Liver (tissue), 9 donors: Measurements from ENCODE around the gene UFM1. TPM values are rescaled to one million over a fixed set of nuclear protein-coding genes. Genes with fewer than 3 reads are reported as not detected.

Source experiments
- DNase-seq: peaks from one replicate; pipeline ENCODE4 v3.0.0-alpha.2; 2017; ENCODE audit warnings: low spot score
- H3K27ac ChIP-seq, 2 donors: one replicate each; pipeline ENCODE4 v1.7.0; 2013; ENCODE audit warnings: inconsistent platforms in 2 of 2, low read length in 2 of 2, control low read depth in 1 of 2, low read depth in 1 of 2, mild to moderate bottlenecking in 1 of 2
- H3K27me3 ChIP-seq, 4 donors: one replicate each; pipeline versions ENCODE4 v1.6.1 to v1.7.0; 2013; ENCODE audit warnings: low read length in 3 of 4, inconsistent platforms in 1 of 4, mild to moderate bottlenecking in 1 of 4, moderate library complexity in 1 of 4; ENCODE audit not compliant: control insufficient read depth in 4 of 4, insufficient read depth in 4 of 4
- H3K36me3 ChIP-seq, 4 donors: one replicate each; pipeline versions ENCODE4 v1.6.1 to v1.7.0; 2013; ENCODE audit warnings: low read length in 3 of 4, mild to moderate bottlenecking in 3 of 4, low read depth in 1 of 4, moderate library complexity in 1 of 4; ENCODE audit not compliant: control insufficient read depth in 4 of 4, insufficient read depth in 3 of 4
- H3K4me1 ChIP-seq, 4 donors: one replicate each; pipeline versions ENCODE4 v1.6.1 to v1.7.0; 2013; ENCODE audit warnings: low read length in 3 of 4, mild to moderate bottlenecking in 3 of 4, moderate library complexity in 1 of 4; ENCODE audit not compliant: control insufficient read depth in 4 of 4, insufficient read depth in 4 of 4
- H3K4me3 ChIP-seq, 3 donors: one replicate each; pipeline versions ENCODE4 v1.6.1 to v1.7.0; 2013; ENCODE audit warnings: low read length in 3 of 3, control low read depth in 1 of 3, low read depth in 1 of 3, mild to moderate bottlenecking in 1 of 3
- H3K9ac ChIP-seq, 2 donors: one replicate each; pipeline ENCODE4 v1.7.0; 2013; ENCODE audit warnings: low read length in 2 of 2, mild to moderate bottlenecking in 2 of 2, moderate library complexity in 2 of 2, control low read depth in 1 of 2, low read depth in 1 of 2
- H3K9me3 ChIP-seq, 4 donors: one replicate each; pipeline versions ENCODE4 v1.6.1 to v1.7.0; 2013; ENCODE audit warnings: low read length in 3 of 4; ENCODE audit not compliant: control insufficient read depth in 4 of 4
- FOXA1 ChIP-seq: IDR thresholded peaks from 2 replicates; pipeline ENCODE4 v1.6.1; 2016; ENCODE audit warnings: antibody characterized with exemption
- FOXA2 ChIP-seq: IDR thresholded peaks from 2 replicates; pipeline ENCODE4 v1.6.1; 2016; ENCODE audit warnings: antibody characterized with exemption
- GABPA ChIP-seq, 2 donors: IDR thresholded peaks in 1 of 2; conservative IDR thresholded peaks in 1 of 2; 2 replicates each; pipeline ENCODE4 v1.6.1; 2016; ENCODE audit warnings: antibody characterized with exemption in 2 of 2, mild to moderate bottlenecking in 1 of 2, moderate library complexity in 1 of 2
- JUND ChIP-seq, 2 donors: IDR thresholded peaks; 2 replicates each; pipeline ENCODE4 v1.6.1; 2016; ENCODE audit warnings: antibody characterized with exemption in 2 of 2
- NR2F2 ChIP-seq: IDR thresholded peaks from 2 replicates; pipeline ENCODE4 v1.6.1; 2016; ENCODE audit warnings: antibody characterized with exemption
- RAD21 ChIP-seq, 2 donors: IDR thresholded peaks; 2 replicates each; pipeline ENCODE4 v1.6.1; 2016; ENCODE audit warnings: antibody characterized with exemption in 2 of 2, mild to moderate bottlenecking in 2 of 2
- RXRA ChIP-seq, 2 donors: IDR thresholded peaks; 2 replicates each; pipeline ENCODE4 v1.6.1; 2017 to 2018; ENCODE audit warnings: antibody characterized with exemption in 2 of 2, mild to moderate bottlenecking in 1 of 2
- SP1 ChIP-seq: IDR thresholded peaks from 2 replicates; pipeline ENCODE4 v1.6.1; 2018; ENCODE audit warnings: antibody characterized with exemption, mild to moderate bottlenecking
- TAF1 ChIP-seq: conservative IDR thresholded peaks from 2 replicates; pipeline ENCODE4 v1.6.1; 2016; ENCODE audit warnings: antibody characterized with exemption, mild to moderate bottlenecking
- YY1 ChIP-seq: IDR thresholded peaks from 2 replicates; pipeline ENCODE4 v1.6.1; 2016; ENCODE audit warnings: antibody characterized with exemption, mild to moderate bottlenecking
- WGBS: extraction: QIAGEN DNeasy Blood & Tissue Kit; methylation state at CpG from one replicate; pipeline ENCODE4 v1.1.7; 2013; 5-methylcytosine and 5-hydroxymethylcytosine counted together
- polyA plus RNA-seq, 2 donors: library from polyadenylated mRNA; stranded (reverse) in 1 of 2; unstranded in 1 of 2; fragments of 200-250 nt in 1 of 2; fragments of >200 nt in 1 of 2; fragmentation: Nextera tagmentation in 1 of 2; extraction: Ambion mirVana in 1 of 2; gene quantifications; one replicate each; pipeline versions ENCODE4 v1.2.1 to v1.2.3, GENCODE V29; 2013 to 2015
- total RNA-seq, 2 donors: library from RNA; depleted of rRNA; stranded (reverse); fragments of >200 nt; gene quantifications; one replicate each; pipeline ENCODE4 v1.2.3, GENCODE V29; 2014
- TF ChIP-seq, protein P1 (sequence below): IDR thresholded peaks from 2 replicates; pipeline ENCODE4 v1.6.1; 2016; ENCODE audit warnings: antibody characterized with exemption, mild to moderate bottlenecking
- TF ChIP-seq, protein P2 (sequence below): IDR thresholded peaks from 2 replicates; pipeline ENCODE4 v1.6.1; 2016; ENCODE audit warnings: antibody characterized with exemption
- TF ChIP-seq, protein P3 (sequence below): fragments of 150-350 bp; IDR thresholded peaks from 2 replicates; pipeline ENCODE4 v1.5.1; 2017; ENCODE audit warnings: improper control_type of control experiment, low read depth, low read length; ENCODE audit not compliant: missing input control
- TF ChIP-seq, protein P4 (sequence below): IDR thresholded peaks from 2 replicates; pipeline ENCODE4 v1.6.1; 2016; ENCODE audit warnings: antibody characterized with exemption
- donor health status: healthy.
- donor health status: healthy.
- donor health status: healthy.
- donor health status: healthy.
- donor health status: healthy.

The UFM1 gene
- total and polyA plus RNA-seq, 4 donors: 24.3 to 45.7 (median 32.4) TPM

DNA sequence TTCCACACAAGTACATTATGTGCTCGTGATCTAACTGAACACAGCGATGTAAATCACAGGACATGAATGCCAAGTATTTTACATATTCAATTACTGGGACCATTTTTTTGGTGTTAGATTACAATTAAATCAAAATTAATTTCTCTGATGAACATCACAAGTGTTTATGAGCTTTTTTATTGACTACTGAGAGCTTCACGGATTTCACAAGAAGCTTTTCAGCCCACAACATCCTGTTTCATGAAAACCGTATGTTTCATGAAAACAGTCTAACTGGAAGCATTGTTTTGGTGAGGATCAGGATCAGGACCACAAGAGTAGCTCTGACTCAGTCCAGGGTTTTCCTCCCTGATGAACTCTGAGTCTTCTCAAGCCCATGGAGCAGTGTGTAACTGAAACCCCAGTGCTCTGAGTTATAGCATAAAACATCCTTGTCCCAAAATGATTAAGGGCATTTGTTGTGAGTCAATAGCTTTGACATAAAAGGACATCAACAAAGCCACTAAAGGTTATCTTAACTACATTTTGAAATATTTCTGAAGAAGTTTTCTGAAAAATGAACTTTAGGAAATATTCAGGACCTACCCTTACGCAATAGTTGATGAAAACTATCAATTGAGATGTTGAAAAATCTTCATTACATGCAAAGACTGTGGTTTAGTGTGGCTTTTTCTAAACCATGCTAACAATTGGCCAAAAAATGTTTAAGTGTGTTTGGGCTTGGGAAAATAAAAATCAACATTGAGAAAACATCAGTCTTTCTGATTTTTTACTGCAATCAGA is 49.3 kb downstream of the UFM1 start:
- no peaks in the 10 kb centered on the region for H3K4me1 ChIP-seq
- no peak overlapping the region for H3K27ac ChIP-seq
- peaks cover 0 to 8% (median 3%) of the 10 kb centered on the region in 4 donors for H3K9me3 ChIP-seq
- 58% methylated on average over 5 of the region's 5 CpGs for WGBS
- TF ChIP-seq SP1 (no peak), RAD21 (IDR thresholded peaks at IDR 0.05) (no peak), FOXA2 (no peak), TAF1 (no peak), JUND (IDR thresholded peaks at IDR 0.05) (no peak), FOXA1 (no peak), GABPA (IDR thresholded peaks at IDR 0.05 in 1 of 2, conservative IDR thresholded peaks at IDR 0.05 in 1 of 2) (no peak), YY1 (no peak), RXRA (IDR thresholded peaks at IDR 0.05) (no peak), NR2F2 (no peak)
- TF ChIP-seq, protein P1, sequence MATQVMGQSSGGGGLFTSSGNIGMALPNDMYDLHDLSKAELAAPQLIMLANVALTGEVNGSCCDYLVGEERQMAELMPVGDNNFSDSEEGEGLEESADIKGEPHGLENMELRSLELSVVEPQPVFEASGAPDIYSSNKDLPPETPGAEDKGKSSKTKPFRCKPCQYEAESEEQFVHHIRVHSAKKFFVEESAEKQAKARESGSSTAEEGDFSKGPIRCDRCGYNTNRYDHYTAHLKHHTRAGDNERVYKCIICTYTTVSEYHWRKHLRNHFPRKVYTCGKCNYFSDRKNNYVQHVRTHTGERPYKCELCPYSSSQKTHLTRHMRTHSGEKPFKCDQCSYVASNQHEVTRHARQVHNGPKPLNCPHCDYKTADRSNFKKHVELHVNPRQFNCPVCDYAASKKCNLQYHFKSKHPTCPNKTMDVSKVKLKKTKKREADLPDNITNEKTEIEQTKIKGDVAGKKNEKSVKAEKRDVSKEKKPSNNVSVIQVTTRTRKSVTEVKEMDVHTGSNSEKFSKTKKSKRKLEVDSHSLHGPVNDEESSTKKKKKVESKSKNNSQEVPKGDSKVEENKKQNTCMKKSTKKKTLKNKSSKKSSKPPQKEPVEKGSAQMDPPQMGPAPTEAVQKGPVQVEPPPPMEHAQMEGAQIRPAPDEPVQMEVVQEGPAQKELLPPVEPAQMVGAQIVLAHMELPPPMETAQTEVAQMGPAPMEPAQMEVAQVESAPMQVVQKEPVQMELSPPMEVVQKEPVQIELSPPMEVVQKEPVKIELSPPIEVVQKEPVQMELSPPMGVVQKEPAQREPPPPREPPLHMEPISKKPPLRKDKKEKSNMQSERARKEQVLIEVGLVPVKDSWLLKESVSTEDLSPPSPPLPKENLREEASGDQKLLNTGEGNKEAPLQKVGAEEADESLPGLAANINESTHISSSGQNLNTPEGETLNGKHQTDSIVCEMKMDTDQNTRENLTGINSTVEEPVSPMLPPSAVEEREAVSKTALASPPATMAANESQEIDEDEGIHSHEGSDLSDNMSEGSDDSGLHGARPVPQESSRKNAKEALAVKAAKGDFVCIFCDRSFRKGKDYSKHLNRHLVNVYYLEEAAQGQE: no peak
- TF ChIP-seq, protein P2, sequence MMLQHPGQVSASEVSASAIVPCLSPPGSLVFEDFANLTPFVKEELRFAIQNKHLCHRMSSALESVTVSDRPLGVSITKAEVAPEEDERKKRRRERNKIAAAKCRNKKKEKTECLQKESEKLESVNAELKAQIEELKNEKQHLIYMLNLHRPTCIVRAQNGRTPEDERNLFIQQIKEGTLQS: no peak
- TF ChIP-seq, protein P3, sequence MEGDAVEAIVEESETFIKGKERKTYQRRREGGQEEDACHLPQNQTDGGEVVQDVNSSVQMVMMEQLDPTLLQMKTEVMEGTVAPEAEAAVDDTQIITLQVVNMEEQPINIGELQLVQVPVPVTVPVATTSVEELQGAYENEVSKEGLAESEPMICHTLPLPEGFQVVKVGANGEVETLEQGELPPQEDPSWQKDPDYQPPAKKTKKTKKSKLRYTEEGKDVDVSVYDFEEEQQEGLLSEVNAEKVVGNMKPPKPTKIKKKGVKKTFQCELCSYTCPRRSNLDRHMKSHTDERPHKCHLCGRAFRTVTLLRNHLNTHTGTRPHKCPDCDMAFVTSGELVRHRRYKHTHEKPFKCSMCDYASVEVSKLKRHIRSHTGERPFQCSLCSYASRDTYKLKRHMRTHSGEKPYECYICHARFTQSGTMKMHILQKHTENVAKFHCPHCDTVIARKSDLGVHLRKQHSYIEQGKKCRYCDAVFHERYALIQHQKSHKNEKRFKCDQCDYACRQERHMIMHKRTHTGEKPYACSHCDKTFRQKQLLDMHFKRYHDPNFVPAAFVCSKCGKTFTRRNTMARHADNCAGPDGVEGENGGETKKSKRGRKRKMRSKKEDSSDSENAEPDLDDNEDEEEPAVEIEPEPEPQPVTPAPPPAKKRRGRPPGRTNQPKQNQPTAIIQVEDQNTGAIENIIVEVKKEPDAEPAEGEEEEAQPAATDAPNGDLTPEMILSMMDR: no peak
- TF ChIP-seq, protein P4, sequence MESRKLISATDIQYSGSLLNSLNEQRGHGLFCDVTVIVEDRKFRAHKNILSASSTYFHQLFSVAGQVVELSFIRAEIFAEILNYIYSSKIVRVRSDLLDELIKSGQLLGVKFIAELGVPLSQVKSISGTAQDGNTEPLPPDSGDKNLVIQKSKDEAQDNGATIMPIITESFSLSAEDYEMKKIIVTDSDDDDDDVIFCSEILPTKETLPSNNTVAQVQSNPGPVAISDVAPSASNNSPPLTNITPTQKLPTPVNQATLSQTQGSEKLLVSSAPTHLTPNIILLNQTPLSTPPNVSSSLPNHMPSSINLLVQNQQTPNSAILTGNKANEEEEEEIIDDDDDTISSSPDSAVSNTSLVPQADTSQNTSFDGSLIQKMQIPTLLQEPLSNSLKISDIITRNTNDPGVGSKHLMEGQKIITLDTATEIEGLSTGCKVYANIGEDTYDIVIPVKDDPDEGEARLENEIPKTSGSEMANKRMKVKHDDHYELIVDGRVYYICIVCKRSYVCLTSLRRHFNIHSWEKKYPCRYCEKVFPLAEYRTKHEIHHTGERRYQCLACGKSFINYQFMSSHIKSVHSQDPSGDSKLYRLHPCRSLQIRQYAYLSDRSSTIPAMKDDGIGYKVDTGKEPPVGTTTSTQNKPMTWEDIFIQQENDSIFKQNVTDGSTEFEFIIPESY: no peak
- no peak overlapping the region for H3K4me3 ChIP-seq
- no peak overlapping the region for H3K9ac ChIP-seq
- no peaks in the 10 kb centered on the region for H3K36me3 ChIP-seq
- no peak for DNase-seq
- H3K27me3 ChIP-seq: no peaks in the 10 kb centered on the region

DNA sequence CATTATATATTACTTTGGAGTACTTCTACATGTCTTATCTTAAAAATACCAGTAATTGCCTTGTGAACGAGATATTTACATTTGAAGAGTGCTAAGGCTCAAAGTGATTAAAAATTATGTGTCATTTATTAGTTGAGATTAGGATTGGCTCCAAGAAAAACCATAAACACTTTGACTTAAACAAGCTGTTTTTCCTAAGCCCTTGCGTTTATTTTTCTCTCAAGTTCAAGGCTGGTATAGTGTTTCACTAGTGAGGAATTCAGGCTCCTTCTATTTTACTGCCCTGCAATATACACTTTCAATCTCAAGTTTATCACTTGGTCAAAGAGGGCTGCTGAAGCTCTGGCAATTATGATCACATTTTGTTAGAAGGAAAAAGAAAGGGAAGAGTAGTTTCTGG is 49.9 kb downstream of the UFM1 start:
- Histone ChIP-seq H3K4me1 (no peaks in the 10 kb centered on the region), H3K36me3 (no peaks in the 10 kb centered on the region), H3K9ac (no peak overlapping the region), H3K9me3 (peaks cover 0 to 9% (median 5%) of the 10 kb centered on the region in 4 donors), H3K27me3 (no peaks in the 10 kb centered on the region), H3K4me3 (no peak overlapping the region), H3K27ac (no peak overlapping the region)
- DNase-seq: no peak
- WGBS: 51% methylated on average over 2 of the region's 2 CpGs
- no peak for TF ChIP-seq NR2F2
